ENCODE measurements around the gene FBXW5.

- TF ChIP-seq POLR2AphosphoS5 (IDR thresholded peaks at IDR 0.05; ENCODE audit: borderline replicate concordance, low read depth, low read length) (no peak), EZH2 (IDR thresholded peaks at IDR 0.05) (no peak)
Observed at GRCh38 chr9:136988872-136989271, 44.3 kb upstream of the FBXW5 start.

Measured in SK-N-MC (cell line).